Subcutaneous adipose tissue (tissue), 4 donors: ENCODE data around the gene FOCAD. TPM values are rescaled to one million over a fixed set of nuclear protein-coding genes. Genes with fewer than 3 reads are reported as not detected.

Experiments used
- CTCF ChIP-seq: fragments of 450-650 bp; IDR thresholded peaks from one replicate; pipeline ENCODE4 v1.5.1; 2016; ENCODE audit warnings: low read depth, mild to moderate bottlenecking, control low read depth, antibody characterized with exemption, moderate library complexity
- total RNA-seq, 4 donors: library from RNA; depleted of rRNA; stranded (reverse); fragments of >200 nt; gene quantifications; one replicate each; pipeline ENCODE4 v1.1.0, GENCODE V29; 2016

FOCAD gene
- total RNA-seq, 4 donors from 2014 or later = 24.6 to 31.7 (median 27.5) TPM

DNA sequence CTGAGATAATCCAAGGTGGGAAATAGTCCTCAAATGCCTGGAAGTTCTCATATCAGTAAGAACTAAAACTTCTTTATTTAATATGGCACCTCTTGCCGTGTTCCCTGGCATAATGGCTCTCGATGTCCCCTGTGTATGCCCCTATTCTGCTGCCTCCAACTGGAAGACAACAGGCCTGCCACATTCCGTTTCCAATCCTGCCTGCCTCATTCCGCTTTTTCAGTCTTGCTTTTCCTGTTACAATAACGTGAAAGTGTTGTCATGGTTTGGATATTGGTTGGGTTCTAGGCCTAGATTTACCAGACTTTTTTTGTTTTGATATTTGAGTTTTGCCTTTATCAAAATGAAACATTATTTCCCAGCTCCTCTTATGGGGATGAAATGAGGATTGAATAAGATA is 98.2 kb downstream of the FOCAD start:
- TF ChIP-seq CTCF = no peak

GRCh38 chr9:20783057-20784038 is 99.3 kb downstream of the FOCAD start:
- no peak for TF ChIP-seq CTCF

GRCh38 chr9:20784196-20784595 is 100.1 kb downstream of the FOCAD start:
- TF ChIP-seq CTCF = no peak

DNA sequence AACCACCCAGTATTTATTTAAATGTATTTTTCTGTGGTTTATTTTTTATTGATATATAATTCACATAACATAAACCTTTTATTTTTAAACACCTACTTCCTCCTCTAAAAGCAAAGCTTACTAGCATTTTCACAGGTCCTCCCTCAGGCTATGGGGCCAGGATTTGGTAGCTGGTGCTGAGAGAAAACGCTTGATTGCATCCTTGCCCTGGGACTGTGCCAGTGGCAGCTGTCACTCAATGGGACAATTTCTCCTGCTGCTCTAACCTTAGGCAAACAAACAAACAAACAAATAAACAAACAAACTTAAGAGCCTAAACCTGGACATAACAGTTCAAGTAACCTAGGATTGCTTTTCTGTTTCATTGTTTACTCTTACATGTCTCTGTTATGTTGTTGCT is 102.7 kb downstream of the FOCAD start:
- no peak for TF ChIP-seq CTCF

DNA sequence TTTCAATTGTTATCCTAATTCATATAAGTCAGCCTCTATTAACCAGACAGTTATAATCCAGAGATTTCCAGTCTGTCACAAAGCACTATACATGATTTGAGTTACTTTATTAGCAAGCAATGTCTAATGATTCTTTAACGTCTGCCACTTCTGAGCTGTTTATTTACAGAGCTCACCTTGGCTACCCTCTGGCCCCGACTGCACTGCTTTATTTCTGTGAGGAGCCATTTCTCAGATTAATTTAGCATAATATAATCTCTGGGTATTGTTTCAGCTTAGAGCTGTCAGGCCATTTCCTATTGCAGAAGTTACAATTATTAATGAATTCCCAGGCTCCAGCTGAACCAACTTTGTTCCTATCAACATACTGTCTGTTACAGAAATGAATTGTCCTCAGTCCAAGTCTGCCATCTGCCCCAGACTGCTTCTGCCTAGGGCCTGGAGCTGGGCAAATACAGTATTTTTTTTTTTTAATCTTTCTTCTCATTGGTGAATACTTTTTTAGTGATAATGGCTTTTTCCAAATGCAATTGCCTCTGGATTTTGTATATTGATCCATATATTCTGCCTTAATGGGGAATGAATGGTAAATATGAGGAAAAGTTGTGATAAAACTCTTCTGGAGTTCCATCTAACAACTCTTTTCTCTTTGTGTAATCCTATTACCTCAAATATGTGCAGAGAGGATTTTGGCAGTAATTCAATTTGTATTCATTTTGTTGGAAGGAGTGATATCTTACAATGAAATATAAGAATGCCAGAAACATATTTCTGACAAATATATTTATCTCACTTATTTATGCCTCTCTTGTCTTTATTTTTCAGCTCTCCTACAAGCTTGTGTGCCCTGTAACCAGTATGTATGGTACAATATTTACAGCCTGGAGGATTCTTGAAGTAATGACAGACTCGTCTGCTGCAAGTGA is 104.7 kb downstream of the FOCAD start:
- no peak for TF ChIP-seq CTCF

GRCh38 chr9:20790721-20791120 is 106.7 kb downstream of the FOCAD start:
- TF ChIP-seq CTCF = no peak

- TF ChIP-seq CTCF = no peak
Observed at GRCh38 chr9:20791682-20792081, 107.6 kb downstream of the FOCAD start.
